Transverse colon (tissue), 4 donors: Measurements from ENCODE around the gene BPIFA3. TPM values are rescaled to one million over a fixed set of nuclear protein-coding genes. Genes with fewer than 3 reads are reported as not detected.

ENCODE experiments used
- DNase-seq: peaks from one replicate; pipeline ENCODE4 v3.0.0-alpha.2; 2019
- H3K27ac ChIP-seq, 4 donors: fragments of 200-600 bp; sonication (generic); 2 replicates each; pipeline ENCODE4 v1.5.1; 2016 to 2018; ENCODE audit warnings: inconsistent platforms in 4 of 4
- H3K27me3 ChIP-seq: fragments of 200-600 bp; sonication (generic); 2 replicates; pipeline ENCODE4 v1.5.1; 2017; ENCODE audit warnings: inconsistent platforms
- H3K36me3 ChIP-seq, 4 donors: fragments of 200-600 bp; sonication (generic); 2 replicates each; pipeline ENCODE4 v1.5.1; 2017 to 2019; ENCODE audit warnings: inconsistent platforms in 4 of 4
- H3K4me1 ChIP-seq, 4 donors: fragments of 200-600 bp; sonication (generic); 2 replicates each; pipeline ENCODE4 v1.5.1; 2017 to 2020; ENCODE audit warnings: inconsistent platforms in 4 of 4
- H3K4me3 ChIP-seq, 4 donors: fragments of 200-600 bp; sonication (generic); 1 replicate in 1 of 4; 2 replicates in 3 of 4; pipeline versions ENCODE4 v1.5.1 to v1.6.1; 2017 to 2019; ENCODE audit warnings: inconsistent platforms in 4 of 4
- H3K9me3 ChIP-seq, 2 donors: fragments of 200-600 bp; sonication (generic); 2 replicates each; pipeline ENCODE4 v1.5.1; 2017 to 2019; ENCODE audit warnings: inconsistent platforms in 2 of 2
- EP300 ChIP-seq: sonication (generic); formaldehyde crosslinking; IDR thresholded peaks from one replicate; pipeline ENCODE4 v1.6.1; 2017; ENCODE audit warnings: antibody characterized with exemption, low read depth
- POLR2A ChIP-seq: fragments of 450-650 bp; IDR thresholded peaks from one replicate; pipeline ENCODE4 v1.6.1; 2016; ENCODE audit warnings: antibody characterized with exemption, mild to moderate bottlenecking, moderate library complexity
- POLR2AphosphoS5 ChIP-seq, 3 donors: sonication (generic); formaldehyde crosslinking; IDR thresholded peaks; one replicate each; pipeline ENCODE4 v1.6.1; 2016; ENCODE audit warnings: antibody characterized with exemption in 3 of 3
- WGBS, 2 donors: methylation state at CpG; one replicate each; pipeline ENCODE4 v1.1.5; 2018; ENCODE audit warnings: low coverage in 1 of 2; 5-methylcytosine and 5-hydroxymethylcytosine counted together
- in situ Hi-C, 4 donors: fragments of 200-750 bp; cut with MboI; loops; one replicate each; pipeline versions ENCODE4 v1.15.0 to v1.15.1; 2017; ENCODE audit warnings: low sequenced_read_pairs in 3 of 4, low pct_ligation_motif_present in 1 of 4, low pct_unique_long_range_greater_than_20kb in 1 of 4
- intact Hi-C: fragments of 100-400 bp; cut with DNase I; formaldehyde crosslinking; loops from one replicate; pipeline ENCODE4 v1.15.1; 2023; ENCODE audit warnings: low total_unique reads
- total RNA-seq, 4 donors: library from RNA; depleted of rRNA; stranded (reverse); fragments of >200 nt; gene quantifications; one replicate each; pipeline ENCODE4 v1.1.0, GENCODE V29; 2016
- TF ChIP-seq, protein P1 (sequence below), 5 experiments: fragments of 200-600 bp in 3 of 5; fragments of 450-650 bp in 2 of 5; sonication (generic) in 3 of 5; IDR thresholded peaks; 1 replicate in 2 of 5; 2 replicates in 3 of 5; pipeline ENCODE4 v1.5.1; 2016 to 2017; ENCODE audit warnings: antibody characterized with exemption in 5 of 5, inconsistent platforms in 3 of 5, mild to moderate bottlenecking in 2 of 5, moderate library complexity in 1 of 5

BPIFA3 gene
- total RNA-seq, 4 donors from 2014 or later, result not detected

DNA sequence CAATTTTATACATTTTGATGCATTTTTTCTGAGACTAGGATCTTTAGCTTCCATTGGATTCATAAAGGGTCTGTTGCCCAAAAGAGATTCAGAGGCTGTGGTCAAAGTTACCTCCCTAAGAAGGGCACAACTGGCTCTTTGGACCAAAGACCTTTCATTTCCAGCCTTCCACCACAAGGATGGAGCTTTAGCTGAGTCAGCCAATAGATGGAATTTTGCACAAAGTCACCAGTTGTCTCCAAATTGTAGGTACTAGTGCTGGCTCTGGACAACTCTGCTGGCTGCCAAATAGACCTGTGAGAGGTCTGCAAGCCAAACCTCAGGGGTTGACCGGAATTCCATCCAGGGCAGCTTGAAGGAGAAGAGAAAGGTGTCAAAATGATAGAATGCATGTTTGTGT is 19.2 kb downstream of the BPIFA3 start:
- Histone ChIP-seq H3K4me1 (no peaks in the 10 kb centered on the region), H3K9me3 (no peaks in the 10 kb centered on the region)

DNA sequence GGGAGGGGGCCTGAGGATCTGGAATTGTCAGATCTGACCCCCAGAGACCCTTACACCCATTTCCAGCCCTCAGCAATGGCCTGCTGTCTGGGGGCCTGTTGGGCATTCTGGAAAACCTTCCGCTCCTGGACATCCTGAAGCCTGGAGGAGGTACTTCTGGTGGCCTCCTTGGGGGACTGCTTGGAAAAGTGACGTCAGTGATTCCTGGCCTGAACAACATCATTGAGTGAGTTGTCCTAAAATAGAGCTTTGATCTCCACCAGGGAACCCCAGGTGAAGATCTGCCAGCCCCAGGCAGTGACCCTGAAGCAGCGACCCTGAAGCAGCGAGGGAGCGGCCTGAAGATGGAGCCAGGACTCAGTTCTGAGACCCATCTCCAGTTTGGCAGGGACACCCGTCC is 20.8 kb downstream of the BPIFA3 start:
- peaks cover 25% of the 10 kb centered on the region for H3K27me3 ChIP-seq
- intact Hi-C loops (no loop called here), in situ Hi-C loops (no loop called here)
- H3K27ac ChIP-seq, result no peak overlapping the region
- H3K4me3 ChIP-seq, result no peak overlapping the region
- H3K4me1 ChIP-seq, result no peaks in the 10 kb centered on the region
- H3K36me3 ChIP-seq, result no peaks in the 10 kb centered on the region
- WGBS, 2 donors, result 67% methylated on average over 6 of the region's 6 CpGs; no CpG with 5 or more reads in 1 of the 2 donors
- TF ChIP-seq, protein P1, sequence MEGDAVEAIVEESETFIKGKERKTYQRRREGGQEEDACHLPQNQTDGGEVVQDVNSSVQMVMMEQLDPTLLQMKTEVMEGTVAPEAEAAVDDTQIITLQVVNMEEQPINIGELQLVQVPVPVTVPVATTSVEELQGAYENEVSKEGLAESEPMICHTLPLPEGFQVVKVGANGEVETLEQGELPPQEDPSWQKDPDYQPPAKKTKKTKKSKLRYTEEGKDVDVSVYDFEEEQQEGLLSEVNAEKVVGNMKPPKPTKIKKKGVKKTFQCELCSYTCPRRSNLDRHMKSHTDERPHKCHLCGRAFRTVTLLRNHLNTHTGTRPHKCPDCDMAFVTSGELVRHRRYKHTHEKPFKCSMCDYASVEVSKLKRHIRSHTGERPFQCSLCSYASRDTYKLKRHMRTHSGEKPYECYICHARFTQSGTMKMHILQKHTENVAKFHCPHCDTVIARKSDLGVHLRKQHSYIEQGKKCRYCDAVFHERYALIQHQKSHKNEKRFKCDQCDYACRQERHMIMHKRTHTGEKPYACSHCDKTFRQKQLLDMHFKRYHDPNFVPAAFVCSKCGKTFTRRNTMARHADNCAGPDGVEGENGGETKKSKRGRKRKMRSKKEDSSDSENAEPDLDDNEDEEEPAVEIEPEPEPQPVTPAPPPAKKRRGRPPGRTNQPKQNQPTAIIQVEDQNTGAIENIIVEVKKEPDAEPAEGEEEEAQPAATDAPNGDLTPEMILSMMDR (IDR thresholded peaks at IDR 0.05), result no peak
- no peak for TF ChIP-seq EP300
- no peak for TF ChIP-seq POLR2AphosphoS5 (IDR thresholded peaks at IDR 0.05)
- no peak for TF ChIP-seq POLR2A
- no peak for DNase-seq
- no peaks in the 10 kb centered on the region for H3K9me3 ChIP-seq

More for the DNA sequence above, 19.2 kb downstream of the BPIFA3 start:
- WGBS, 2 donors, result 83 to 88% methylated on average over 1 of the region's 1 CpG
- H3K27ac ChIP-seq, result no peak overlapping the region
- intact Hi-C loops (no loop called here), in situ Hi-C loops (no loop called here)
- no peak overlapping the region for H3K4me3 ChIP-seq
- H3K36me3 ChIP-seq, result no peaks in the 10 kb centered on the region
- TF ChIP-seq EP300 (no peak), POLR2AphosphoS5 (IDR thresholded peaks at IDR 0.05) (no peak), POLR2A (no peak)
- TF ChIP-seq, protein P1 (IDR thresholded peaks at IDR 0.05), result no peak
- no peak for DNase-seq
- peaks cover 28% of the 10 kb centered on the region for H3K27me3 ChIP-seq

DNA sequence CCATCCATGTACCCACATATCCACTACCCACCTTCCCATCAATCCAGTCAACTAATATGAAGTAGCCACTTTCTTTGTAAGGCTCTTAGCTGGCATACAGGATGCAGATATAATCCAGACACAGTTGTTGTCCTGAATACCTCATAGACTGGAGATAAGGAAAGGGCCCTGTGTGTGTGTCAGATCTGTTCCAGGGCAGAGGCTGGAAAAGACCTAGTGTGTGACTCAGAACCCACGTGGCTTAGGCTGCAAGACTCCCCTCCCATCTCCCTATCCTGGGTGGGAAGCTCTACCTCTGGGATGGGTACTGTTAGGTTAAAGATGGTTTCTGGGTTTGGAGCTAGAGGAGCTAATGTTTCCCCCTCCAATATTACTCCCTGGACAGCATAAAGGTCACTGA is 22.3 kb downstream of the BPIFA3 start:
- peaks cover 14% of the 10 kb centered on the region for H3K27me3 ChIP-seq
- H3K4me3 ChIP-seq, result no peak overlapping the region
- no peak overlapping the region for H3K27ac ChIP-seq
- DNase-seq, result no peak
- in situ Hi-C loops (no loop called here), intact Hi-C loops (no loop called here)
- no peak for TF ChIP-seq EP300
- TF ChIP-seq, protein P1 (IDR thresholded peaks at IDR 0.05), result no peak
- TF ChIP-seq POLR2A, result no peak
- no peak for TF ChIP-seq POLR2AphosphoS5 (IDR thresholded peaks at IDR 0.05)
- 7% methylated on average over 1 of the region's 1 CpG; no CpG with 5 or more reads in 1 of the 2 donors for WGBS, 2 donors
- H3K36me3 ChIP-seq, result no peaks in the 10 kb centered on the region
- no peaks in the 10 kb centered on the region for H3K9me3 ChIP-seq
- no peaks in the 10 kb centered on the region for H3K4me1 ChIP-seq

DNA sequence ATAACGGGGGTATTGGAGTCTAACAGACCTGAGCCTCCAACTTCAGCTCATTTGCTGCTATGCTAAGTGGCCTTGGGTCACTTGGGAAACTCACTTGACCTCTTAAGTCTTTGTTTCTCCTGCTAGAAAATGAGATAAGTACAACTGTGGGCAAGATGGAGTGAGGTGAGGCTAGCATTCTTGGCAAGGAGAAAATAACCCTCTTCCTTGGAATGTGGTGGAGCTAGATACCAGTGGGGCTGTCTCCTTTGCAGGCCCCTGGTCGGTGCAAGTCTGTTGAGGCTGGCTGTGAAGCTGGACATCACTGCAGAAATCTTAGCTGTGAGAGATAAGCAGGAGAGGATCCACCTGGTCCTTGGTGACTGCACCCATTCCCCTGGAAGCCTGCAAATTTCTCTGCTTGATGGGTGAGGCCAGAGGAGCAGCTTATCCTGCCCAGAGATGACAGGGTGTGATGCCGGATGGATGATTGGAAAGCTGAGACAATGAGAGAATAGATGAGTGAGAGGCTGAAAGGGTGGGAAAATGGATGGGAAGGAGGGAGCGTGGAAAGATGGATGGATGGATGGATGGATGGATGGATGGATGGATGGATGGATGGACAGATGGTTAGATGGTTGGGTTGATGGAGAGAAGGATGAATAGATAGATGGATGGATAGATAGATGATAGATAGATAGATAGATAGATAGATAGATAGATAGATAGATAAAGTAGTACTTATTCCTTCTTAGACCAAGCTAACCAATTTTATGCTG is 23.0 kb downstream of the BPIFA3 start:
- TF ChIP-seq EP300, result no peak
- no peak for TF ChIP-seq POLR2AphosphoS5 (IDR thresholded peaks at IDR 0.05)
- TF ChIP-seq POLR2A, result no peak
- TF ChIP-seq, protein P1 (IDR thresholded peaks at IDR 0.05), result no peak
- Histone ChIP-seq H3K27me3 (peaks cover 9% of the 10 kb centered on the region), H3K4me1 (no peaks in the 10 kb centered on the region), H3K36me3 (no peaks in the 10 kb centered on the region), H3K27ac (no peak overlapping the region), H3K4me3 (no peak overlapping the region), H3K9me3 (no peaks in the 10 kb centered on the region)
- in situ Hi-C loops, result no loop called here
- intact Hi-C loops, result no loop called here
- DNase-seq, result no peak
- 70 to 80% methylated on average over 2 to 4 of the region's 4 CpGs for WGBS, 2 donors
